ENCODE data around the gene CLCNKA.

The CLCNKA gene

DNA sequence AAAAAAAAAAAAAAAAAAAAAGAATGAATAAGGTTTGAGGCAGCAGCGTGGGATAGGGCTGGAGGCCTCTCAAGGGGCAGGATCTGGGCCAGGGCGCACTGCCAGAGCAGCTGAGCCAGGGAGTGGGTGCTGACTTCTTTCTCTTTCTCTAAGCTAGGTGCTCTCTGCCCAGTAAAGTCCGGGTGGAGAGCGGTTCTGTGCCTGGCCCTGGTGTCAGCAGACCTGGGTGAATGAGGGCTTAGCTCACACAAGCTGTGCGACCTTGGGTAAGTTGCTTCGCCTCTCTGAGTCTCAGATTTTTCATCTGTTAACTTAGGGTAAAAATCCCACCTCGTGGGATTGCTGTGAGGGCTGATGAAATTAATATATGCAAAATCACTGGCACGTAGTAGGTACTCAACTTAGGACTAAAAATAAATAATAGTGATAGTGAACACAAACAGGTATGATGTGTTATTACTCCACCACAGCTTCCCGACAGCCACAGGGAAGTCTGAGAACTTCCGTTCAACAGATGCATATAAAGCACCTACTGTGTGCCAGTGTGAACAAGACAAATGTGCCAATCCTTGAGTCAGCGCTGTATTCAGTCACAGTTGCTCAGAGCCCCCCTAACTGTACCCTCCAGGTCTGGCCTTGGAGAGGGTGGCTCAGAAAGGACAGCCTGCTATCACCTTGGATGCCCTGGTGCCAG, 53.6 kb downstream of the CLCNKA start:
- DNase-seq (no peak), ATAC-seq (replicated peaks) (no peak)
- Mint-ChIP-seq H3K9me3 (no peaks in the 10 kb centered on the region), H3K4me1 (peaks cover 24 to 50% of the 10 kb centered on the region in 2 donors), H3K36me3 (no peaks in the 10 kb centered on the region), H3K27ac (no peak overlapping the region), H3K4me3 (no peak overlapping the region), H3K27me3 (peaks cover 34 to 42% of the 10 kb centered on the region in 2 donors)

GRCh38 chr1:16076031-16076864, 54.4 kb downstream of the CLCNKA start:
- Mint-ChIP-seq H3K9me3 (no peaks in the 10 kb centered on the region), H3K4me3 (no peak overlapping the region), H3K4me1 (peaks cover 23 to 45% of the 10 kb centered on the region in 2 donors), H3K27me3 (peaks cover 29 to 34% of the 10 kb centered on the region in 2 donors), H3K27ac (peak overlapping the region; percentile 42), H3K36me3 (no peaks in the 10 kb centered on the region)
- DNase-seq (no peak), ATAC-seq (replicated peaks) (no peak)

DNA sequence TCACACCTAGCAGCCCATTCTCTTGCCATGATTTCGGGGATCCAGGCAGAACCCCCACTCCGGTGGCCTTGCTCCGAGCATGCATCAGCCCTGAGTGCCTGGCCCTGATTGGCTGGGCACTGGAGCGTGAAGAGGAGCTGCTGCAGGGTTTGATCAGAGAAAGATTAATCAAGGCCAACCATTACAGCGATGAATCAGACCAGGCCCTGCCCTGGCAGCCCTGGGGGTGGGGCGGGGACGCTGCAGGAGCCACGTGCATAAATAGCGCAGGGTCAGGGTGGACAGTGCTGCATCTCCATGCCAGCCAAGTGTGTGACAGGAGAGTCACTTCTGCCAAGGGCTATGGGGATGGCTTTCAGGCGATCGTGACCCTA, 55.0 kb downstream of the CLCNKA start:
- Mint-ChIP-seq H3K27ac (peak overlapping the region; percentile 86), H3K4me3 (no peak overlapping the region), H3K4me1 (peaks cover 23 to 43% of the 10 kb centered on the region in 2 donors), H3K36me3 (no peaks in the 10 kb centered on the region), H3K27me3 (peaks cover 26 to 33% of the 10 kb centered on the region in 2 donors), H3K9me3 (no peaks in the 10 kb centered on the region)
- no peak for DNase-seq
- no peak for ATAC-seq (replicated peaks)

DNA sequence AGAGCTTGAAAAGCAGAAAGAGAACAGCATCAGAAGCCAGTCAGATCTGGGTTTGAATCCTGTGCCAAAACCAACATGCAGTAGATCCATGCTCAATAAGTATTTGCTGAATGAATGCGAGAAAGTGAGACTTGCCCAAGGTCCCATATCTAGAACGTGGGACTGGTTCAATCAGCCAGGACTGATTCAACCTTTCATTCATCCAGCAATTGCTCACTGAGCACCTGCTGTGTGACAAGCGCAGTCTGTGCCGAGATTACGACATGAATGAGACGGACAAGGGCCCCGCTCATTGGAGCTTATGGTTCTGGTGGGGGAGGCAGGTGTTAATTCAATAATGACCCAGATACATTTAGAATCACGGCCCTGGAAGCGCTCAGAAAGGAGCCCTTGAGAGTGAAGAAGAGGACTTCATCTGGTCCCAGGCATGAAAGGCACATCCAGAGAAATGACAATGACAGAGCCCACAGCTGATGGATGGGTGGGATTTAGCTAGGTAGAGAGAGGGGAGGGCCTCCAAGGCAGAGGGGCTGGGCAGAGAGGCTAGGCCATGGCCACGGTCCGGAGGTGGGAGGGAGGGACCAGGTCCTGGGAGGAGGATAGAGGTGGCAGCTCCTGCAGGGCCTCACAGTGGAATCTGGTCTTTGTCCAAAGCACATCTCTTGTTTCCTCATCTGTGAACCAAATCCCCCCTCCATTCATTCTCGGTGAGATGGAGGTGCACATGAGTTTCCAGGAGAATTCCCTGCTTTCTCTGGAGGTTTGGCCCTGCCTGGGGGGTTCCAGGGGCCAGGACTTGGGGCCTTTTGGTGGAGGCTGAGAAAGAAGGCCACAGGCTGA, 55.8 kb downstream of the CLCNKA start:
- ATAC-seq (replicated peaks) (no peak), DNase-seq (no peak)
- Mint-ChIP-seq H3K27me3 (peaks cover 22 to 25% of the 10 kb centered on the region in 2 donors), H3K4me3 (peak overlapping the region; percentile 31 to 59), H3K4me1 (peaks cover 20 to 35% of the 10 kb centered on the region in 2 donors), H3K36me3 (no peaks in the 10 kb centered on the region), H3K9me3 (no peaks in the 10 kb centered on the region), H3K27ac (peak overlapping the region; percentile 86)

- H3K27ac Mint-ChIP-seq = peak overlapping the region; percentile 82
- peak; percentile 80 for DNase-seq
- H3K9me3 Mint-ChIP-seq = no peaks in the 10 kb centered on the region
- H3K4me1 Mint-ChIP-seq = peaks cover 17 to 29% of the 10 kb centered on the region in 2 donors
- H3K27me3 Mint-ChIP-seq = peaks cover 17 to 18% of the 10 kb centered on the region in 2 donors
- peak overlapping the region; percentile 81 to 86 for H3K4me3 Mint-ChIP-seq
- H3K36me3 Mint-ChIP-seq = no peaks in the 10 kb centered on the region
- peak; percentile 94 to 95 for ATAC-seq (replicated peaks)
Observed at GRCh38 chr1:16078925-16079656, 57.3 kb downstream of the CLCNKA start.

DNA sequence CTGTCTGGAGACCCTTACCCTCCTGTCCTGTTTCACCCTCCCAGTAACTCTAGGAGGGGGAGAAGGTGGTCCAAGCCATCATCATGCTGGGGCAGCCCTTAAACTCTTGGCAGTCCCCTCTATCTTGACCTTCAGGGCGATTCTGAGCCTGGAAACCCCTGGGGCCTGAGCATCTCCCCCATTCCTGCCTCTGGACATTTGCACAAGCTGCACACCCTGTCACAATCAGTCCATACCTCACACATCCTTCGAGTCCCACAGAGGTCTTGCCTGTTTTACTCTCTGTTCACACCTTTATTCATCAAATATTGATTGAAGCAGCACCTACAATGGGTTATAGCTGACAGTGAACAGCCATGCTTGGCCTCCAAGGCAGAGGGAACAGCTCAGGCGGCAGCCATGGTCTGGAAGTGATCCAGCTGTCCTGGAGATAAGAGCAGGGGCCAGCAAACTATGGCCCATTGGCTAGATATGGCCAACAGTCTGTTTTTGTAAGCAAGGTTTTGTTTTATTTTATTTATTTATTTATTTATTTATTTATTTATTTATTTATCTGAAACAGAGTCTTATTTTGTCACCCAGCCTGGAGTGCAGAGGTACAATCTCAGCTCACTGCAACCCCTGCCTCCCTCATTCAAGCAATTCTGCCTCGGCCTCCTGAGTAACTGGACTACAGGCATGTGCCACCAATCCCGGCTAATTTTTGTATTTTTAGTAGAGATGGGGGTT, 58.8 kb downstream of the CLCNKA start:
- Mint-ChIP-seq H3K9me3 (no peaks in the 10 kb centered on the region), H3K27me3 (peaks cover 7 to 13% of the 10 kb centered on the region in 2 donors), H3K4me3 (no peak overlapping the region), H3K27ac (no peak overlapping the region), H3K36me3 (no peaks in the 10 kb centered on the region), H3K4me1 (peaks cover 10 to 22% of the 10 kb centered on the region in 2 donors)
- DNase-seq = no peak
- ATAC-seq (replicated peaks) = no peak

DNA sequence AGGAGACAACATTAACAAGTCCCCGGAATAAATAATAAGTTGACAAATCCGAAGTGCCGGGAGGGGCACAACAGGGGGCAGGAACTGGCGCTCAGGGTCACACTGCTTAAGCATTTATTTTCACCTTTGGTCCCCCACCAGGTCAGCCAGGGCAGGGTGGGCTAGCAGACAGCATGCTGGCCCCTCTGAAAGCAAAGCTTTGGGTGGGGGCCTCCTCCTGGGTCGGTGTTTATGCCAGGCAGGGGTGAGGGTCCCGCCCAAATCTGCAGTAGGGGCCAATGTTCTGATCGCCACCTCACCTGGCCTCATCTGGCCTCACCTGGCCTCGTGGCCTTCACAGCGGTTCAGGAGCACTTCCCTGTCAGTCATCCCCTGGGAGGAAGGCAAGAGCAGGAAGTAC, 59.8 kb downstream of the CLCNKA start:
- Mint-ChIP-seq H3K4me1 (peaks cover 8 to 22% of the 10 kb centered on the region in 2 donors), H3K36me3 (no peaks in the 10 kb centered on the region), H3K9me3 (no peaks in the 10 kb centered on the region), H3K4me3 (no peak overlapping the region), H3K27me3 (peaks cover 0 to 7% of the 10 kb centered on the region in 2 donors), H3K27ac (no peak overlapping the region)
- ATAC-seq (replicated peaks) (no peak), DNase-seq (no peak)

- ATAC-seq (replicated peaks) = peak in 1 of 2 donors; percentile 21
- H3K27ac Mint-ChIP-seq = no peak overlapping the region
- H3K4me1 Mint-ChIP-seq = peaks cover 8 to 21% of the 10 kb centered on the region in 2 donors
- DNase-seq = peak; percentile 33
- H3K9me3 Mint-ChIP-seq = no peaks in the 10 kb centered on the region
- no peak overlapping the region for H3K4me3 Mint-ChIP-seq
- H3K27me3 Mint-ChIP-seq = peaks cover 0 to 2% of the 10 kb centered on the region in 2 donors
- H3K36me3 Mint-ChIP-seq = no peaks in the 10 kb centered on the region
Observed at GRCh38 chr1:16082283-16083038, 60.6 kb downstream of the CLCNKA start.

GRCh38 chr1:16083486-16083885, 61.6 kb downstream of the CLCNKA start:
- ATAC-seq (replicated peaks) (no peak), DNase-seq (no peak)
- Mint-ChIP-seq H3K9me3 (no peaks in the 10 kb centered on the region), H3K4me1 (peaks cover 10 to 16% of the 10 kb centered on the region in 2 donors), H3K36me3 (no peaks in the 10 kb centered on the region), H3K27me3 (peaks cover under 1 to 9% of the 10 kb centered on the region in 2 donors), H3K27ac (no peak overlapping the region), H3K4me3 (no peak overlapping the region)
